ENCODE measurements around the gene BACH1. TPM values are rescaled to one million over a fixed set of nuclear protein-coding genes. Genes with fewer than 3 reads are reported as not detected.

The BACH1 gene
- total and polyA plus RNA-seq, 2 donors (not counting 3 experiments of a cell fraction or from before 2014, with no cell fraction given): 7.2 to 28.8 TPM

DNA sequence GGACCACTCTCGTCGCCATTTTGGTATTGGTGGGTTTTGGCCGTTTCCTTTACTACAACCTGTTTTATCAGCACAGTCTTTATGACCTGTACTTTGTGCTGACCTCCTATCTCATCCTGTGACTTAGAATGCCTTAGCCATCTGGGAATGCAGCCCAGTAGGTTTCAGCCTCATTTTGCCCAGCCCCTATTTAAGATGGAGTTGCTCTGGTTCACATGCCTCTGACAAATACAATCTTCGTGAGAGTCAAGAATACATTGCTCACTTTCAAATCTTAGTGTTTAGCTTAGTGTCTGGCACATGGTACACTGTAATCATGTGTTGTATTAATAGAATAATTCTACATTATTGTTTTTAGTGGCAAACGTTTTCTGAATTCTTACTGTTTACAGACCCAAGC lies 88.9 kb downstream of the BACH1 start:
- H3K27ac ChIP-seq (ENCODE audit: insufficient read depth, low read depth, low read length): no peak overlapping the region
- no peak for FAIRE-seq
- H3K9ac ChIP-seq (replicated peaks; ENCODE audit: extremely low read depth, insufficient read depth, low read length): no peak overlapping the region
- no peaks in the 10 kb centered on the region for H3K4me1 ChIP-seq (ENCODE audit: control insufficient read depth, extremely low read depth, insufficient read depth, low read length)
- H3K36me3 ChIP-seq (ENCODE audit: control insufficient read depth in 2 of 2, extremely low read depth in 1 of 2, insufficient read depth in 2 of 2, low read length in 2 of 2): no peaks in the 10 kb centered on the region
- CTCF ChIA-PET: no interaction called here
- no peaks in the 10 kb centered on the region for H3K79me2 ChIP-seq (ENCODE audit: control insufficient read depth, insufficient read depth, low read length)
- POLR2A ChIA-PET: no interaction called here
- intact Hi-C loops (cut with micrococcal nuclease): no loop called here
- no peaks in the 10 kb centered on the region for H3K9me3 ChIP-seq (replicated peaks; ENCODE audit: control insufficient read depth, insufficient read depth, low read length)
- no peaks in the 10 kb centered on the region for H3K9me1 ChIP-seq (replicated peaks; ENCODE audit: control insufficient read depth, extremely low read depth, insufficient read depth, low read length)
- no TSS peak for BruUV-seq (replicated peaks)
- DNase-seq (ENCODE audit: low read depth, low spot score): no peak
- H3K4me3 ChIP-seq (replicated peaks in 1 of 3; ENCODE audit: insufficient read depth in 1 of 3, low read depth in 1 of 3, low read length in 3 of 3): no peak overlapping the region
- H4K20me1 ChIP-seq (replicated peaks; ENCODE audit: control insufficient read depth, extremely low read depth, insufficient read depth, low read length): no peaks in the 10 kb centered on the region
- TF ChIP-seq MYC (IDR thresholded peaks at IDR 0.05; ENCODE audit: low read depth, low read length) (no peak), POLR2A (IDR thresholded peaks at IDR 0.05; ENCODE audit: low read depth, low read length) (no peak), POLR2AphosphoS5 (IDR thresholded peaks at IDR 0.05; ENCODE audit: insufficient read depth, low read depth, low read length) (no peak), GATA2 (IDR thresholded peaks at IDR 0.05; ENCODE audit: insufficient read depth, insufficient read length, low read depth, low read length) (no peak), FOS (IDR thresholded peaks at IDR 0.05; ENCODE audit: borderline replicate concordance, insufficient read depth, low read length) (no peak), JUN (IDR thresholded peaks at IDR 0.05; ENCODE audit: borderline replicate concordance, insufficient read depth, insufficient read length, low read depth) (no peak), EZH2 (IDR thresholded peaks at IDR 0.05; ENCODE audit: borderline replicate concordance, low read depth, low read length, severe bottlenecking) (no peak)
- TF ChIP-seq, protein P1, sequence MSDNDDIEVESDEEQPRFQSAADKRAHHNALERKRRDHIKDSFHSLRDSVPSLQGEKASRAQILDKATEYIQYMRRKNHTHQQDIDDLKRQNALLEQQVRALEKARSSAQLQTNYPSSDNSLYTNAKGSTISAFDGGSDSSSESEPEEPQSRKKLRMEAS (IDR thresholded peaks at IDR 0.05; ENCODE audit: insufficient read depth, insufficient read length): no peak
- TF ChIP-seq, protein P2, sequence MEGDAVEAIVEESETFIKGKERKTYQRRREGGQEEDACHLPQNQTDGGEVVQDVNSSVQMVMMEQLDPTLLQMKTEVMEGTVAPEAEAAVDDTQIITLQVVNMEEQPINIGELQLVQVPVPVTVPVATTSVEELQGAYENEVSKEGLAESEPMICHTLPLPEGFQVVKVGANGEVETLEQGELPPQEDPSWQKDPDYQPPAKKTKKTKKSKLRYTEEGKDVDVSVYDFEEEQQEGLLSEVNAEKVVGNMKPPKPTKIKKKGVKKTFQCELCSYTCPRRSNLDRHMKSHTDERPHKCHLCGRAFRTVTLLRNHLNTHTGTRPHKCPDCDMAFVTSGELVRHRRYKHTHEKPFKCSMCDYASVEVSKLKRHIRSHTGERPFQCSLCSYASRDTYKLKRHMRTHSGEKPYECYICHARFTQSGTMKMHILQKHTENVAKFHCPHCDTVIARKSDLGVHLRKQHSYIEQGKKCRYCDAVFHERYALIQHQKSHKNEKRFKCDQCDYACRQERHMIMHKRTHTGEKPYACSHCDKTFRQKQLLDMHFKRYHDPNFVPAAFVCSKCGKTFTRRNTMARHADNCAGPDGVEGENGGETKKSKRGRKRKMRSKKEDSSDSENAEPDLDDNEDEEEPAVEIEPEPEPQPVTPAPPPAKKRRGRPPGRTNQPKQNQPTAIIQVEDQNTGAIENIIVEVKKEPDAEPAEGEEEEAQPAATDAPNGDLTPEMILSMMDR (IDR thresholded peaks at IDR 0.05; ENCODE audit: extremely low read depth in 1 of 2, insufficient read depth in 1 of 2, low read depth in 1 of 2, low read length in 2 of 2): no peak
- H2AFZ ChIP-seq (ENCODE audit: low read depth, low read length): no peak overlapping the region
- H3K27me3 ChIP-seq (ENCODE audit: control insufficient read depth in 2 of 2, insufficient read depth in 2 of 2, low read length in 2 of 2): no peaks in the 10 kb centered on the region
- H3K4me2 ChIP-seq (ENCODE audit: insufficient read depth, low read length): no peak overlapping the region
- dilution Hi-C loops (cut with MboI; ENCODE audit: extremely low pct_ligation_motif_present, low sequenced_read_pairs): no loop called here

Data from endothelial cell of umbilical vein (primary cell).